ENCODE data around the gene ABHD16A.
A peak's percentile ranks its signal among the peaks of the same experiment; 100 is the strongest.

Gene ABHD16A

GRCh38 chr6:31655349-31656237 lies 47.5 kb downstream of the ABHD16A start, which contains the start of gene APOM:
Gene APOM, plus strand, starts transcription at chr6:31655894. Its CDS starts 73 bp downstream, at chr6:31655967.
- no peak within 1 kb of the TSS for H3K4me3 ChIP-seq (ENCODE audit: low read length)
- no peak for TF ChIP-seq CTCF (IDR thresholded peaks at IDR 0.05; ENCODE audit: insufficient read depth, low read depth, low read length, missing control alignments)
- no peak for DNase-seq (ENCODE audit: low read depth)

- no peak for TF ChIP-seq CTCF (IDR thresholded peaks at IDR 0.05; ENCODE audit: insufficient read depth, low read depth, low read length, missing control alignments)
- DNase-seq (ENCODE audit: low read depth): no peak
- H3K4me3 ChIP-seq (ENCODE audit: low read length): no peak overlapping the region
These were observed 48.4 kb downstream of the ABHD16A start for GRCh38 chr6:31654574-31655348.

DNA sequence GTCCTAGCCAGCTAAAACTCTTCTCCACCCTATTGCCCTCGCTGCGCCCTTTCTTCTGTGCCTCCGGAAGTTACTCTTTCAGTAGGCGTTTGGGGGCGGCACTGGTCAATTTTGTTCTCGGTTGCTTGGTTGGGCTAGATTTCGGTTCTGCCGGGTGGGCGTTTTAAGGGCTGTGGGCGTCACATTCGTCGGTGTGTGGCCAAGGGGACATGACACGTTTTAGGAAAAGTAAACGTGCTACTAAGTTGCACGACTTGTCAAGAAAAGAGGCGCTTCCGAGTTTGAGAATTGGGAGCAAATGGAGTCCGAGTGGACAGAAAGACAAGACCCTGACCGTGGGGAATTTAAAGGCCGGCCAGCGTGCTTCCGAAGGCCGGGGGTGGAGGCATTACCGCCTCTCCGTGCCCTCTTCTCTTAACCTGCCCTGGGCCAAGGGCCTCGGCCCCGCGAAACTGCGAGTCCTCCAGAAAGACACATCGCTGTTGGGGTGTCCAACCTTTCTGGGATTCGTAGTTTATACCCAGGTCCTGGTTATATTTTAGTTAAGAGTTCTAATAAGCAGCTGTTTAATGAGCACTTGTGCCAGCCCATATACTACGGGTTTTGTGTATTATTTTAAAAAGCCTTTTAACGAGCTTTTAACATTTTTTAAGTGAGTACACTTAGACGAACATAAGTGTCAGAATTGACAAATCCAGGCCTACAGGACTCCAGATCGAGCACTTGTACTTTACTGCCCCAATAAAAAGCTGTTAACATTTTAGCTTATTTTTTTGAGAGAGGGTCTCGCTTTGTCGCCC lies 50.0 kb downstream of the ABHD16A start:
- peak overlapping the region; percentile 60 for H3K4me3 ChIP-seq (ENCODE audit: low read length)
- no peak for DNase-seq (ENCODE audit: low read depth)
- TF ChIP-seq CTCF (IDR thresholded peaks at IDR 0.05; ENCODE audit: insufficient read depth, low read depth, low read length, missing control alignments): no peak

DNA sequence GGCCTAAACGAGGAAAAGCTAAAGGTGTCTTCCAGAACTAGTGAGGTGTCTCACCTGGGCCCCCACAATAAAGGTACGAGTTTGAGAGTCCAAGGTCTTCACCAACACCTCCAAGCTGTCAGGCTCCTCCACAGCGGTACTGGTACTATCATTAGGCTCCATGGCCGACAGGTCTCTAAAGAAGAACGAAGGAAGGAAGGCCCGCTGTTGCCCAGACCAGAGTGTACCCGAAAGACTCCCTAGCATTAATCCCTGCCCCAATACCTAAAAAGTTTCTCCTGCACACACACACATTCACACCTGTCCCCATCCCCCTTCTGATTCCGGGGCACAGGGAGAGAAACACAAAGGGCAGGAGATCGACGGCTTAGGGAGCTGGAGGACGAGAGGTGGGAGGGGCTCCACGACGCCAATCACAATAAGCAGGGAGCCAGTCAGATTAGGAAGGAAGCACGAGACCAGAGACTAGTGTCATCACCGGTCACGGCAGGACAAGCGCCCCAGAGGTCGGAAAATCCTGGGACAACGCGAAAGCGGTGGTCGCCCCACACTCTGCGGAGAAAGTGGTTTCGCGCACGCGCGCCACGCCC lies 51.4 kb downstream of the ABHD16A start:
- peak overlapping the region; percentile 60 for H3K4me3 ChIP-seq (ENCODE audit: low read length)
- peak; percentile 84 for DNase-seq (ENCODE audit: low read depth)
- no peak for TF ChIP-seq CTCF (IDR thresholded peaks at IDR 0.05; ENCODE audit: insufficient read depth, low read depth, low read length, missing control alignments)

DNA sequence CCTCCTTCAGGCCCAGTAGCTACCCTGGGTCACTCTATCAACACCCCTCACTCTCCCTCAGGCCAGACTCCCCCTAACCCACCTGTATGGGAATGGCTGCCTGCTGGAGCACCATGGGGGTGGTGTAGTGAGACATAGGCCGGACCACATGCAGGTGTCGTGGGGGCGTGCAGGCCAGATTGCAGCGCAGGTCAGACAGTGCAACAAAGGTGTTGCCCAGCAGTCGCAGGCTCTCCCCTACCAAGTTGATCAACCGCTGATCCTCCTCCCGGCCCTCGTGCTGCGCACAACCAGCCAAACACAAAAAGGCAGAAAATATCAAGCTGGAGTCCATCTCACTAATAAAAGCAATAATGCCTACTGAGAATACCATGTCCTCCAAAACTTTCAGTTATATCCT lies 57.8 kb downstream of the ABHD16A start:
- no peak for DNase-seq (ENCODE audit: low read depth)
- TF ChIP-seq CTCF (IDR thresholded peaks at IDR 0.05; ENCODE audit: insufficient read depth, low read depth, low read length, missing control alignments): no peak
- no peak overlapping the region for H3K4me3 ChIP-seq (ENCODE audit: low read length)

DNA sequence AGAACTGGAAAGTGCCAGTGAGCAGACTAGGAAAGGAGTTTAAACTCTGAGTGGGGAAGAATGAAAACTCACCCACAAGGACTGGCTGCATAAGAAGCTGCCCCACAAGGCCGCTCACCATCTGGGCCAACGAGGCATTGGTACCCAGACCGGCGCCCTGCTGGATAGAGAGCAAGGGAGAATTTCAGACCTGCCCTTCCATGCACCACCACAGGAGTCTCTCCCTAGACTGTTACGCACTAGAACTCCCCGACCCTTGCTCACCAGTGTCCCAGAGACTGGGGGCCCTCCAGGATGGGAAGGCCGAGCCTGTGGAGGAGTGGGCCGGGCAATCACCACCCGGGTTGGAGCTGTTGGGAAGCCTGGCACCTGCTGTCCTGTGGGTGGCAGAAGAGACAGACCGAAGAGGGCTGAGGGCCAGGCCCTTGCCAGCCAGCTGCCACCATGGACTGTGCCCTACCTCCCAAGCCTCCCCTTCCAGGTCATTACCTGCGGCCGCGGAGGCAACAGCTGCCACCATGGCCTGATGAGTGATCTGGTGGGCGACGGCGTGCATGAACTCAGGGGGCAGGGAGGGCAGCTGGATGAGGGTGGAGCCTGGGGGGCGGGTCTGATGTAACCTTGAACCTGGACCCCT lies 59.2 kb downstream of the ABHD16A start:
- no peak for DNase-seq (ENCODE audit: low read depth)
- no peak for TF ChIP-seq CTCF (IDR thresholded peaks at IDR 0.05; ENCODE audit: insufficient read depth, low read depth, low read length, missing control alignments)
- H3K4me3 ChIP-seq (ENCODE audit: low read length): no peak overlapping the region

Measured in epithelial cell of esophagus (primary cell).